HG03039 (cell line): Measurements from ENCODE around the gene RABEPK.
A peak's percentile ranks its signal among the peaks of the same experiment; 100 is the strongest.
"Not testable (repeated sequence)": the region's sequence is repeated elsewhere in the genome, so short reads cannot be mapped to it uniquely, and the experiment has no call there.

Experiments
- ATAC-seq: cut with Tn5 transposase; IDR thresholded peaks from one replicate; pipeline ENCODE4 v1.9.1; 2021; ENCODE audit warnings: mild to moderate bottlenecking, moderate library complexity; ENCODE audit not compliant: unreplicated experiment

Gene RABEPK

GRCh38 chr9:125194466-125194865 lies 5.9 kb upstream of the RABEPK start:
- ATAC-seq, result not testable (repeated sequence)

- ATAC-seq, result not testable (repeated sequence)
Measured at GRCh38 chr9:125195591-125195990, 4.8 kb upstream of the RABEPK start.

GRCh38 chr9:125202846-125203618 lies 2.7 kb downstream of the RABEPK start:
- no peak for ATAC-seq

GRCh38 chr9:125204477-125204876 lies 4.1 kb downstream of the RABEPK start:
- ATAC-seq, result no peak

GRCh38 chr9:125214186-125214585 lies 13.8 kb downstream of the RABEPK start:
- ATAC-seq, result no peak

GRCh38 chr9:125218621-125219020 lies 18.3 kb downstream of the RABEPK start:
- no peak for ATAC-seq

GRCh38 chr9:125224858-125225257 lies 24.5 kb downstream of the RABEPK start:
- ATAC-seq, result not testable (repeated sequence)

GRCh38 chr9:125227761-125228160 lies 27.4 kb downstream of the RABEPK start:
- no peak for ATAC-seq

- no peak for ATAC-seq
Measured at GRCh38 chr9:125233678-125234077, 33.3 kb downstream of the RABEPK start.

- ATAC-seq, result not testable (repeated sequence)
Measured at GRCh38 chr9:125234099-125234498, 33.8 kb downstream of the RABEPK start.

- no peak for ATAC-seq
Measured at GRCh38 chr9:125235804-125236519, 35.6 kb downstream of the RABEPK start.

GRCh38 chr9:125236520-125237159 lies 36.3 kb downstream of the RABEPK start:
- ATAC-seq, result not testable (repeated sequence)

GRCh38 chr9:125238127-125238914 lies 38.0 kb downstream of the RABEPK start:
- no peak for ATAC-seq

GRCh38 chr9:125238915-125239446 lies 38.6 kb downstream of the RABEPK start:
- no peak for ATAC-seq

- no peak for ATAC-seq
Measured at GRCh38 chr9:125239631-125240597, 39.6 kb downstream of the RABEPK start.

- no peak for ATAC-seq
Measured at GRCh38 chr9:125240649-125240999, 40.3 kb downstream of the RABEPK start.

GRCh38 chr9:125241000-125241862 lies 40.9 kb downstream of the RABEPK start, which contains the start of gene HSPA5:
Gene HSPA5 (minus strand): TSS chr9:125241343. CDS start chr9:125241126, 217 bp downstream.
- ATAC-seq, result peak; percentile 90
